Mesenteric fat pad (tissue), 1 donor: ENCODE measurements around the gene SERPINE2. TPM values are rescaled to one million over a fixed set of nuclear protein-coding genes. Genes with fewer than 3 reads are reported as not detected.
A peak's percentile ranks its signal among the peaks of the same experiment; 100 is the strongest.

Experiments
- DNase-seq: peaks from one replicate; pipeline ENCODE4 v3.0.0-alpha.2; 2020; ENCODE audit warnings: low spot score
- long read RNA-seq: library from polyadenylated mRNA; unstranded; transcript quantifications from one replicate; pipeline ENCODE4 v2.0.0, GENCODE V29; 2020
- total RNA-seq: library from RNA; stranded (reverse); fragmentation: NEBNext Ultra II Directional; extraction: Animal tissue kit (Norgen Biotek cat#: 25700); gene quantifications from one replicate; pipeline ENCODE4 v1.2.1, GENCODE V29; 2021
- donor health status: DM: yes; HTN: yes; CAD: no.

Gene SERPINE2, protein sequence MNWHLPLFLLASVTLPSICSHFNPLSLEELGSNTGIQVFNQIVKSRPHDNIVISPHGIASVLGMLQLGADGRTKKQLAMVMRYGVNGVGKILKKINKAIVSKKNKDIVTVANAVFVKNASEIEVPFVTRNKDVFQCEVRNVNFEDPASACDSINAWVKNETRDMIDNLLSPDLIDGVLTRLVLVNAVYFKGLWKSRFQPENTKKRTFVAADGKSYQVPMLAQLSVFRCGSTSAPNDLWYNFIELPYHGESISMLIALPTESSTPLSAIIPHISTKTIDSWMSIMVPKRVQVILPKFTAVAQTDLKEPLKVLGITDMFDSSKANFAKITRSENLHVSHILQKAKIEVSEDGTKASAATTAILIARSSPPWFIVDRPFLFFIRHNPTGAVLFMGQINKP
- total RNA-seq, result 56.4 TPM
- long read RNA-seq, transcript SERPINE2-201 (9 exons, 2,195 nt), result minor isoform, 41 of 266 reads
- long read RNA-seq, transcript SERPINE2-202 (9 exons, 2,161 nt), result major isoform, 192 of 266 reads
- long read RNA-seq, partial matches to known transcripts, result 15 of 266 reads
- long read RNA-seq, other reads (novel, unspliced or antisense), result 15 of 266 reads

- DNase-seq, result peak; percentile 86
Measured at GRCh38 chr2:224039080-224039769, at the start of gene SERPINE2. SERPINE2 (minus strand) TSS chr2:224039286; CDS start chr2:224001900, 37,386 bp downstream.

- no peak for DNase-seq
Measured at GRCh38 chr2:224086226-224086914, 47.3 kb upstream of the SERPINE2 start.

DNA sequence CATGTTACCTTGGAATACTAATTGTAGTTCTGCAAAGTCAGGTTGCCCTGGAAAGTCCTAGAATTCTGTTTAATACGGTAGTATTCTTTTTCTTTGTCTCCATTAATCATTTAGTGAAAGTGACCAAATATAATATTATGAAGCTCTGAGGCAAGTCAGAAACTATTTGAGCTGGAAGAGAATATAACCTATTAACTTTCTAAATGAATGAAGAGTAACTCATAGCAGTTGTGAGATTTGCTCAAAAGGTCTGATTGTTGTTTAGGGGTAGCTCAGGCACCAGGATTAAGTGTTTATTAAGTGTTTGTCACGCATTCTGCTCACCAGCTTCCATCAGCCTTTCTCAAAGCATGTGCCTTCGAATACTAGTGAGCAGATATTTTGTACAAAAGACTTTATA, 46.7 kb upstream of the SERPINE2 start:
- no peak for DNase-seq

DNA sequence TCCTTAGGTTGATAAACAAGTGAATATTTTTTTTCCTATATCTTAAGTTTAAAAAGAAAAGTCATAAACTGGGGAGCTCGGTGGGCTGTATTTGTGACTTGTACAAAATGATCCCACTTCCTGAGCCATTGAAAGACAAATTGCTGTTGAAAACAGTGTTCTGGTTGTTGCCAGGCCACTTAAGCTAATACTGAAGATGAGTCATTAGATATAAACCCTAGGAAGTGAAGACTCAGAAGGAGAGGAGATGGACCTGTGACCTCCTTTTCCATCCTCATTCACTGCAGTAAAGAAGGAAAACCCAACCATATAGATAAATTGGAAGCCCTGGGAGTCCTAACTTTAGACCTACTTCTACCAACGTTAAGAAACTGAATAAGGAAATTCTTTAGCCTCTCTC, 46.2 kb upstream of the SERPINE2 start:
- no peak for DNase-seq

- DNase-seq, result no peak
Measured at GRCh38 chr2:224084266-224084892, 45.3 kb upstream of the SERPINE2 start.

DNA sequence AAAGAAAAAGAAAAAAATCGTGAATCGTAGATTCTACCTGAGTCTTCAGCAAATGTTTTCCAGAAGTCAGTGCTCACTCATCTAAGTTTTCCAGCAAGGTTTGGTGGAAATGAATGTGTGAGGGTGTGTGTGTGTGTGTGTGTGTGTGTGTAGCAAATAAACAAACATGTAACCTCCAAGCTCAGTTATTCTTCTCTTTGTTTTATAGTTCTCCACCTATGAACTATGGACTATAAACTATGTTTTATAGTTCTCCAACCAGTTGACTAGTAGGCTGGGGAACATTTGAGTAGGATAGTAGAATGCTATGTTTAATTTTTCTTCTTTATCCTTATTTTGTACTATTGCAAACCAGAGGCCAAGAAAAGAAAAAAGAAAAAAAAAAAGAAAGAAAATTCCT, 44.6 kb upstream of the SERPINE2 start:
- DNase-seq, result no peak

- DNase-seq, result no peak
Measured at GRCh38 chr2:224078656-224079055, 39.6 kb upstream of the SERPINE2 start.

- no peak for DNase-seq
Measured at GRCh38 chr2:224077773-224078507, 38.9 kb upstream of the SERPINE2 start.

DNA sequence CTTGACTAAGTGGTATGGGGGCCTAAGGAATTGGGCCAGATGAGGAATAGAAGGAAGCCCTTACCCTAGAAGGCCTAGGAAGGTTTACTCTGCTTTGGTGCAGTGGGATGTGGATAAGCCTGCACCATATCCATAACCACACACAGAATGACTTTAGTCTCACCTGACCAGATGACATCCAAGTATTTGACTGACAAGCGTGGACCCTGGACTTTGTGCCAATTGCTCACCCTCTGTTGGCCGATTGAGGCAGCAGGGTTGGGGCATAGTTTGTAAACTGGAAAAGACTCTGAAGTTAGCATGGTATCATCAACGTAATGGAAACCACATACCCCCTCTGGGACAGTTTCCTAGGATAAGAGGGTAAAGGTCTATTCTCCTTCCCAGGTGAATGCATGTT, 36.5 kb upstream of the SERPINE2 start:
- no peak for DNase-seq

- no peak for DNase-seq
Measured at GRCh38 chr2:224073676-224074075, 34.6 kb upstream of the SERPINE2 start.

DNA sequence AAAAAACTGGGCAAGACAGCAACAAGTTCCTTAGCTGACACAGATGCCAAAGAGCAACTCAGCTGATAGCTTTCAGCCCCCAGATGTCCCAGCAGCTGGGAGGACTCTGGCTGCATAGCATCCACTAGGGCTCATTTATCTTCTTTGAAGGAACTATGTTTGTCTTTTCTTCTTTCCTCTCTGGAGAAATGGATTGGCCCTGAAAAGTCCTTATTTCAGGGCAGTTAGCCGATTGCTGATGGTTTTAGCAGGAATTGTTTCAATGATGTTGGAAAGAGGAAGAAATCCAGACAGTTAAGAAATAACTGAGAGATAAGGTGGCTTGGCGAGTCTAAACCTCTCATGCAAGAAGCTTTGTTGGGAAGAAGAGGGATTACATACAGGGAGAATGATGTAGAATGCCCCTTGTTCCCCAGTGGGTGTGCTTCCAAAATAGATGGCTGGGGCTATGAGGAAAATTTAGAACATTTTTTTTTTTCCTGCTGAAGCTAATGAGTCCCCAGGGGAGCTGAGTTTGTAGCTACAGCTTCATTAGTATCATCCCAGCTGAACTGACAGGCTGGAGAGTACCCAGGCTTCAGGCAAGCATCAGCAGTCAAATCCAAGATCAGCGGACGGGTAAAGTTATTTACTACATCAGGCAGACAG, 33.6 kb upstream of the SERPINE2 start:
- no peak for DNase-seq

- no peak for DNase-seq
Measured at GRCh38 chr2:224069172-224069571, 30.1 kb upstream of the SERPINE2 start.

DNA sequence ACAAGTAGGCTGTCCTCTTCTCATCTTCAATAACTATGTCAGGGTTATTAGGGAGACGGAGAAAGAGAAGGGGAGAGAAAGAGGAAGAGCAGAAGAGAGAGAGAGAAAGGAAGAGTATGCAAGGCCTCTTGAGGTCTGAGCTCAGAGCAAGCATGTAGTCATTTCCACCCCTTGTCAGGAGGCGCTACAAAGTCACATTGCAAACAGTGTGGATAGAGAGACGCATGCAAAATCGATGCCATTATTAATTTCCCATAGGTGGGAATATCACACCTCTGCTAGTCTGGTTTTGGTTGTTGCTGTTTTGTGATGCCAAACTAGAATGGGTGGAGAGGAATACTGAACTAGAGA, 24.2 kb upstream of the SERPINE2 start:
- DNase-seq, result no peak

GRCh38 chr2:224062481-224063297, 23.6 kb upstream of the SERPINE2 start:
- DNase-seq, result no peak

DNA sequence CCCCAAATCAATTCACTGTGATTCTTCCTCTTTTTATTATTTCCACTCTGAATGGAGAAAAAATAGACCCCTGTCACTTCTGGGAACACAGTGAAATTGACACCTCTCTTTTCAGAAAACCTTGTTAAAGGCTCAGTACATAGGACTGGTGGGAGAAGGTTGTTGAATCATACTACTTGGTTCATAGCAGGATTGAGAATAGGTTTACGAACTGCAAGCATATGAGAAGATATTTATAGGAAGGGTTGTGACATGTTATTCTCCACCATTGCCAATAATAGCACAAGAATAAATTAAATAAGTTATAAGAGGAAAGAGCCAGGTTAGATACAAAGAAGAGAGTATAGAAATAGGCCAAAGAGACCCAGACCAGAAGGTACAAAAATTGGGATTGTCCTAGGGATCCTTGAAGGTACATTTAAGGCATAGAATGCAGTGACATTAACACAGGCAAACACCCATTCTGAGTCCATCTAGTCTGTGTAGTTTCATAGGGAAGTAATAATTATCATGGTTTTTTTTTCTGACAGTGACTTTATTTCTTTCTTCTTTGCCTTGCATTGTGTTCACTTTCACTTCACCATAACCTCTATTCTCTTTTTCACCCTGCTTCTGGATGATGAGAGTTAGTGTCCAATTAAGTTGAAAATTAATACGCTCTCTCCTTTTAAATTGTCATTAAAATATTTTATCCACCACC, 21.8 kb upstream of the SERPINE2 start:
- DNase-seq, result no peak

DNA sequence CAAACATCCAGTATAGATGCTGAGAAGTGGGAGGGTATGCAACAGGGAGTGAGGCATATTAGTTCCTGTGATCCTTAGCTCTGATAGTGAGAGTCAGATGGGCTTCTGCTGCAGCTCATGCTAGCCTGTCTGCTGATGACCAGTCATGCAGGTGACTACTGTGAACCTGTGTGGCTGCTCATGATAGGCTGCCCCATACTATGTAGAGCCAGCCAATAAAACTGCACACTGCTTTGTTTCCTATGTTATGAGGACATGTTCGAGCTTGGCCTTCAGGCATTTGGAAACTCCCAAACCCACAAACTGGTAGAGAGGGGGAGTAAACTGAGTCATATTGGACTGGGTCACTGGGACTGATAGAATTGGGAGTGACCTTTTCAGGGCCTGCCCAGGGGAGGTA, 20.1 kb upstream of the SERPINE2 start:
- no peak for DNase-seq

- no peak for DNase-seq
Measured at GRCh38 chr2:224058048-224058775, 19.1 kb upstream of the SERPINE2 start.

GRCh38 chr2:224056889-224057288, 17.8 kb upstream of the SERPINE2 start:
- no peak for DNase-seq
